Activated CD8-positive, alpha-beta T cell treated with anti-CD3 and anti-CD28 coated beads for 36 hours (primary cell): Measurements from ENCODE around the gene IL9R. TPM values are rescaled to one million over a fixed set of nuclear protein-coding genes. Genes with fewer than 3 reads are reported as not detected.

Experiments used
- ATAC-seq: fragments of 200-7000 bp; cut with Tn5 transposase; one replicate; pipeline ENCODE4 v1.10.0; 2021; ENCODE audit warnings: mild to moderate bottlenecking, moderate library complexity
- CTCF ChIA-PET: fragments of 350-600 bp; sonication (Branson Sonifier 250); formaldehyde crosslinking; loops from one replicate; lab custom pipeline; 2021; ENCODE audit warnings: antibody characterized with exemption; lab: Charles Lee
- POLR2A ChIA-PET: fragments of 350-600 bp; sonication (Branson Sonifier 250); formaldehyde crosslinking; loops from one replicate; lab custom pipeline; 2021; ENCODE audit warnings: antibody characterized with exemption; lab: Charles Lee
- DNase-seq: peaks from one replicate; pipeline ENCODE4 v3.0.0-alpha.2; 2020
- H3K27ac Mint-ChIP-seq: one replicate; pipeline ENCODE4 v1.8.0; 2021; ENCODE audit warnings: mild to moderate bottlenecking, mixed read lengths
- H3K27me3 Mint-ChIP-seq: one replicate; pipeline ENCODE4 v1.8.0; 2021; ENCODE audit warnings: mixed read lengths
- H3K36me3 Mint-ChIP-seq: one replicate; pipeline ENCODE4 v1.8.0; 2021; ENCODE audit warnings: low read depth, mixed read lengths
- H3K4me1 Mint-ChIP-seq: one replicate; pipeline ENCODE4 v1.8.0; 2021; ENCODE audit warnings: low read depth, mixed read lengths
- H3K4me3 Mint-ChIP-seq: one replicate; pipeline ENCODE4 v1.8.0; 2021; ENCODE audit warnings: mild to moderate bottlenecking, moderate library complexity, mixed read lengths
- H3K9me3 Mint-ChIP-seq: one replicate; pipeline ENCODE4 v1.8.0; 2021; ENCODE audit warnings: mixed read lengths
- CTCF ChIP-seq: fragments of 200-600 bp; IDR thresholded peaks from one replicate; pipeline ENCODE4 v1.8.0; 2022; ENCODE audit warnings: antibody characterized with exemption, mild to moderate bottlenecking
- intact Hi-C: fragments of 100-400 bp; cut with micrococcal nuclease; formaldehyde crosslinking; loops from one replicate; pipeline ENCODE4 v1.10.0; 2022
- total RNA-seq, 2 experiments: library from RNA; stranded (reverse); gene quantifications; one replicate each; pipeline ENCODE4 v1.2.3, GENCODE V29; 2021

Gene IL9R
- total RNA-seq: 1 to 10 TPM; 3.8 to 4.5 TPM

GRCh38 chrX:155997436-155997835 lies at the start of gene IL9R:
IL9R (plus strand) TSS chrX:155997696; CDS start chrX:155997760, 64 bp downstream.
- intact Hi-C loops: no loop called here
- Mint-ChIP-seq H3K36me3 (no peaks in the 10 kb centered on the region), H3K4me1 (peaks cover 18% of the 10 kb centered on the region), H3K27ac (peak within 1 kb of the TSS; percentile 82), H3K4me3 (peak within 1 kb of the TSS; percentile 54), H3K27me3 (no peaks in the 10 kb centered on the region), H3K9me3 (no peaks in the 10 kb centered on the region)
- TF ChIP-seq CTCF: no peak
- POLR2A ChIA-PET: no interaction called here
- CTCF ChIA-PET: no interaction called here
- ATAC-seq: peak; percentile 91
- DNase-seq: peak; percentile 89

- Mint-ChIP-seq H3K36me3 (peaks cover 3% of the 10 kb centered on the region), H3K27me3 (no peaks in the 10 kb centered on the region), H3K9me3 (no peaks in the 10 kb centered on the region), H3K4me1 (no peaks in the 10 kb centered on the region), H3K4me3 (no peak overlapping the region), H3K27ac (no peak overlapping the region)
- ATAC-seq: no peak
- ChIA-PET POLR2A (no interaction called here), CTCF (no interaction called here)
- no peak for DNase-seq
- intact Hi-C loops: no loop called here
- no peak for TF ChIP-seq CTCF
Observed at GRCh38 chrX:155949098-155949497, 48.4 kb upstream of the IL9R start.

- H3K9me3 Mint-ChIP-seq: no peaks in the 10 kb centered on the region
- H3K4me1 Mint-ChIP-seq: no peaks in the 10 kb centered on the region
- no peak for TF ChIP-seq CTCF
- no peak overlapping the region for H3K27ac Mint-ChIP-seq
- no peak for ATAC-seq
- H3K27me3 Mint-ChIP-seq: no peaks in the 10 kb centered on the region
- CTCF ChIA-PET: no interaction called here
- H3K36me3 Mint-ChIP-seq: no peaks in the 10 kb centered on the region
- H3K4me3 Mint-ChIP-seq: no peak overlapping the region
- intact Hi-C loops: no loop called here
- POLR2A ChIA-PET: no interaction called here
- DNase-seq: no peak
Observed at GRCh38 chrX:155951237-155951789, 46.2 kb upstream of the IL9R start.

- intact Hi-C loops: no loop called here
- ChIA-PET POLR2A (no interaction called here), CTCF (no interaction called here)
- H3K36me3 Mint-ChIP-seq: no peaks in the 10 kb centered on the region
- TF ChIP-seq CTCF: no peak
- DNase-seq (no peak), ATAC-seq (no peak)
- no peaks in the 10 kb centered on the region for H3K27me3 Mint-ChIP-seq
- H3K27ac Mint-ChIP-seq: no peak overlapping the region
- no peak overlapping the region for H3K4me3 Mint-ChIP-seq
- no peaks in the 10 kb centered on the region for H3K9me3 Mint-ChIP-seq
- no peaks in the 10 kb centered on the region for H3K4me1 Mint-ChIP-seq
Observed at GRCh38 chrX:155953055-155953454, 44.4 kb upstream of the IL9R start.

GRCh38 chrX:155954793-155955192 lies 42.7 kb upstream of the IL9R start:
- Mint-ChIP-seq H3K4me1 (no peaks in the 10 kb centered on the region), H3K27ac (no peak overlapping the region), H3K36me3 (no peaks in the 10 kb centered on the region), H3K9me3 (no peaks in the 10 kb centered on the region), H3K27me3 (no peaks in the 10 kb centered on the region), H3K4me3 (no peak overlapping the region)
- TF ChIP-seq CTCF: no peak
- ATAC-seq (no peak), DNase-seq (no peak)
- POLR2A ChIA-PET: no interaction called here
- intact Hi-C loops: no loop called here
- CTCF ChIA-PET: no interaction called here
